Activated CD8-positive, alpha-beta memory T cell treated with anti-CD3 and anti-CD28 coated beads for 24 hours (primary cell): Measurements from ENCODE around the gene SPEM2.

Experiments
- DNase-seq: peaks from one replicate; pipeline ENCODE4 v3.0.0-alpha.2; 2020

The SPEM2 gene

GRCh38 chr17:7425316-7425715 is at the start of gene SPEM2:
Gene SPEM2 (plus strand): TSS chr17:7425616. CDS start chr17:7425689, 73 bp downstream.
- DNase-seq = no peak

- DNase-seq = no peak
These were observed 46.3 kb upstream of the SPEM2 start for GRCh38 chr17:7379134-7379533.

- no peak for DNase-seq
These were observed 45.1 kb upstream of the SPEM2 start for GRCh38 chr17:7380321-7380720.

GRCh38 chr17:7380855-7381683 is 44.3 kb upstream of the SPEM2 start, which contains the start of gene TNK1:
Gene TNK1 (plus strand): TSS chr17:7381089. CDS start chr17:7382927, 1,838 bp downstream.
- no peak for DNase-seq

GRCh38 chr17:7382901-7383300 is 42.5 kb upstream of the SPEM2 start:
- no peak for DNase-seq

GRCh38 chr17:7383371-7383741 is 42.1 kb upstream of the SPEM2 start:
- DNase-seq = no peak

GRCh38 chr17:7383742-7384488 is 41.5 kb upstream of the SPEM2 start:
- peak; percentile 92 for DNase-seq

GRCh38 chr17:7384489-7385081 is 40.8 kb upstream of the SPEM2 start:
- DNase-seq = no peak

GRCh38 chr17:7388856-7389255 is 36.6 kb upstream of the SPEM2 start:
- DNase-seq = no peak

GRCh38 chr17:7389924-7390910 is 35.2 kb upstream of the SPEM2 start:
- no peak for DNase-seq

- DNase-seq = no peak
These were observed 34.1 kb upstream of the SPEM2 start for GRCh38 chr17:7391307-7391706.

- no peak for DNase-seq
These were observed 32.5 kb upstream of the SPEM2 start for GRCh38 chr17:7392696-7393612.

- DNase-seq = peak; percentile 68
These were observed 31.6 kb upstream of the SPEM2 start for GRCh38 chr17:7393613-7394451.

GRCh38 chr17:7394452-7395191 is 30.8 kb upstream of the SPEM2 start, which contains the start of gene PLSCR3:
Gene PLSCR3 (minus strand): TSS chr17:7394525. CDS start chr17:7394110, 415 bp downstream.
- DNase-seq = peak; percentile 95

GRCh38 chr17:7396147-7396546 is 29.3 kb upstream of the SPEM2 start:
- DNase-seq = no peak

- DNase-seq = no peak
These were observed 26.8 kb upstream of the SPEM2 start for GRCh38 chr17:7398612-7399011.

GRCh38 chr17:7403043-7403726 is 22.2 kb upstream of the SPEM2 start:
- DNase-seq = peak; percentile 73

GRCh38 chr17:7403727-7403976 is 21.8 kb upstream of the SPEM2 start:
- DNase-seq = no peak
